NCI-H2196 (cell line): Measurements from ENCODE around the gene SELP.

Source experiments
- DNase-seq: peaks from one replicate; lab custom pipeline; 2025; ENCODE audit not compliant: unreplicated experiment; lab: John Stamatoyannopoulos, UW

The SELP gene

GRCh38 chr1:169623132-169623926 lies 6.6 kb downstream of the SELP start:
- DNase-seq = no peak

GRCh38 chr1:169620565-169620964 lies 9.4 kb downstream of the SELP start:
- DNase-seq = no peak

GRCh38 chr1:169618367-169618766 lies 11.6 kb downstream of the SELP start:
- no peak for DNase-seq

DNA sequence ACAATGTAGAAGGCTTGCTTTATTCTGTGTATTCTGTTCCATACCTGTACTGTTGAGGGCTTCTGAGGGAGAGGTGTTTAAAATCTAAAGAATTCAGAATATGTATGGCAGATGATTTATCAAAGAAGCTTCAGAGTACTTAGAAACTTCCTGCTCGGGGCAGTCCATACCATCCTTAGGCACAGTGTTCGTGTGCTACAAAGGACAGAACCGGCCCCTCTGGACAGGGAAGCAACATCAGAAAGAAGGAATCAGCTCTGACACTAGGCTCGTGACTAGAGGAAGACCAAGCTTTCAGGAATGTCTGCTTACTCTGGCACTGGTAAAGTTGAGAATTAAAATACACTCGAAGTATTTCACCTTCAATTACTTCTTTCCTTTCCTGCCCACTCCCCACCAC lies 14.1 kb downstream of the SELP start:
- no peak for DNase-seq

DNA sequence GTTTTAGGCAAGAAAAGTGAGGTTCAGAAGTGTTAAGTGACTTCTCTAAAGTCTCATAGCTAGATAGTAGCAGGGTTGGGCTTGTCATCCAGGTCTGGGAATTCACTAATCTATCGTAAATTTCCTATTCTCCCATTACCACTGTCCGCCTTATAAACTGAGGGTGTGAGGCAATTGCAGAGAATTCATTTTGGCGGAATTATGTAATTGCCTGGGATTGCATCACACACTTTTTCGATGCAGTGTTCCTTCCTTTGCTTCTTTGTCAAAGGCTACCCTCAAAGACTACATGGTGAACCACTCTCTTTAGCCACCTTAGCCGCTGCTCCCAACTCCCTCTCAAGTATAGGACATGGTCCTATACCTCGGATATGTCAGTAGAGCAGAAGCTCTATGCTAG lies 19.1 kb downstream of the SELP start:
- no peak for DNase-seq

GRCh38 chr1:169610108-169610507 lies 19.8 kb downstream of the SELP start:
- DNase-seq = no peak

- DNase-seq = no peak
Measured at GRCh38 chr1:169608226-169608625, 21.7 kb downstream of the SELP start.

GRCh38 chr1:169604781-169605560 lies 25.0 kb downstream of the SELP start:
- DNase-seq = no peak

DNA sequence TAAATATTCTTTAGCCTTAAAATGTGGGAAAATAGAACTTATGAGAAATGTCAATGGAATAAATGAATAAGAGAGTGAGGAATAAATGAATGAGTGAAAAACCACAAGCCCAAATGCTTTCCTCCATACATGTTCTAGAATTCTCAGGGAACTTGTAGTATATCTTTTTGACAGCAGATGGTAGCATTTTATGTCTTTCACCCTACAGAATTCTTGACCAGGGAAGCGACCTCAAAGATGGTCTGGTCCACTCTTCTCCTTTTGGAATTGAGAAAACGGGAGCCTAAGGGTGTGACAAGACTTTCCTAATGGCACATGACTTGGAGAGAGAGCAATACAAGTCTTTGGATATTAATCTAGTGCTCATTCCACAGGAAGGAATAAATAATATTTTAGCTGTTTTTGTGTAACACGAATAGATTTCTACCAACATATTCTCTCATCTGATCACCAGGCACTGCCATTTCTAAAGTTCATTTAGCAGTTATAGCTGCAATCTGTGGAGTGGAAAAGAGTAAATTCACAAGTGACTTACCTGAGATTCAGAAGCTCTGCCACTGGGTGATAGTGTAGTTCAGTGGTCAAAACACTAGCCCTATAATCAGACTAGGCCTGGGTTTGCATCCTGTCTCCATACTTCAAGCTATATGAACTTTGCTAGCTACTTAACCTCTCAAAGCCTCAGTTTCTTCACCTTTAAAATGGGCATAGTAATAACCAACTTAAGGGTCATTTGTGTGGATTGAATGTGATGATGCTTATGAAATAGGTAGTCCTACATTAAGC lies 28.6 kb downstream of the SELP start:
- DNase-seq = peak; percentile 3

- DNase-seq = no peak
Measured at GRCh38 chr1:169595764-169596711, 33.9 kb downstream of the SELP start.

GRCh38 chr1:169594391-169594790 lies 35.5 kb downstream of the SELP start:
- no peak for DNase-seq

DNA sequence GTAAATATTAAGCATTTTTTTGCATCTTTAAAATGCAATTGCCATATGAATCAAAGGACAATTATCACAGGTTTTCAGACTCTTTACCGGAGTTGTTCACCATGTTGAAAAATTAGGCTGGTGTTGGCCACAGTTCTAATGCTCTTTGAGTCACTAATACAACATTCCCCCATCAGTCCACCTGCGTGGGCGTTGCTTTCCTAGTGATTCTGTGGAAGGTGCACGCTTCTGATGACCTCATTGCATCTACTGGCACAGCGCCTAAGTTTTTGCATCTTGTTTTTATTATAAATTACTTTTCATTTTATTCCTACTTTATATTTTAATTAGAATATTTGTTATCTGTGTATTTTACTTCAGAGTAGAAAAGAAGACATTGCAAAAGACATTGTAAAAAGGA lies 39.0 kb downstream of the SELP start:
- DNase-seq = no peak

DNA sequence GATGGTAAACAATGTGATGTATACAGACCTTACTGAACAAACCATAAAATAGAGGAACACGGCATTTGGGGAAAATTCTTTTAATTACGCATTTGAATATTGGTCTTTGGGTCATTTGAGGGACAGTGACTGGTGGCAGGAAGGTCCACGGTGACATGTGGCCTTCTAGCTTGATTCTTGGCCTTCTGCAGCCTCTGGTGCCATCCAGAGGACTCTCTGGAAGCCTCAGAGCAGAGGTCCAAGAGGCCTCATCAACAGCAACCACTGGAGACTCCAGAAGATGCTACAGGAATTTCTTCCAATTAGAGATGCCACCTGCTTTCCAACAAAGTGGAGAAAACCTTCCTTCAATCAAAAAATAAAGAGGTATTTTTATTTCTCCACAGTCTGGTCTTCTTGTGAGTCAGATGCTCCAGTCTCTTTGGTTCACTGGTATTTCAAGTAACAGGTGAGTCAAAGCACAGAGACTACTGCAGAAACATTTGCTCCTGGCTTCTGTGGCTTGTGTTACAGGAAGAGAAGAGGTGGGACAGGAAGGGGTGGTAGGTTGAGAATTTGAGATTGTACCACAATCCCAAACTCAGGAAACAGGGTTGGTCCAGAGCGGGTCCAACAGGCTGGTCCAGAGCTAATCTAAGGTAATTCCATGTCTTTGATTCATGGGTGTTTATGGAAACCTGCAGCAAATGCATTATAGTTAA lies 41.0 kb downstream of the SELP start:
- DNase-seq = no peak

GRCh38 chr1:169588112-169588511 lies 41.8 kb downstream of the SELP start:
- DNase-seq = no peak

GRCh38 chr1:169586395-169587255 lies 43.3 kb downstream of the SELP start, which contains the start of gene F5:
TSS of gene F5 (minus strand) at chr1:169586481. CDS start at chr1:169586386, 95 bp downstream.
- DNase-seq = peak; percentile 37

DNA sequence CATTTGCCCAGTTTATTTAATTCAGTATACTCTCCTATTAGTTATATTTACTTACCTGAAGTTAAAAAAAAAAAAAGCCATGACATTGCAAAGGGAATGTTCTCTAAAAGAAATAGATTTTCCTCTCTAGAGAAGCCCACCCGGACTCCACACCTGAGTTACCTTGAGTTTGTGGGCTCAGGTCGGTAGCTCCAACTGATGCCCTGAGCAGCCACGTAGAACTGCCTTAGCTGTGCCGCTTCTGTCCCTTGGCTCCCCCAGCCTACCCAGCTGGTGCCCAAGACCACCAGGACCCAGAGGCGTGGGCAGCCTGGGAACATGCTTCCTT lies 43.9 kb downstream of the SELP start:
- DNase-seq = no peak

DNA sequence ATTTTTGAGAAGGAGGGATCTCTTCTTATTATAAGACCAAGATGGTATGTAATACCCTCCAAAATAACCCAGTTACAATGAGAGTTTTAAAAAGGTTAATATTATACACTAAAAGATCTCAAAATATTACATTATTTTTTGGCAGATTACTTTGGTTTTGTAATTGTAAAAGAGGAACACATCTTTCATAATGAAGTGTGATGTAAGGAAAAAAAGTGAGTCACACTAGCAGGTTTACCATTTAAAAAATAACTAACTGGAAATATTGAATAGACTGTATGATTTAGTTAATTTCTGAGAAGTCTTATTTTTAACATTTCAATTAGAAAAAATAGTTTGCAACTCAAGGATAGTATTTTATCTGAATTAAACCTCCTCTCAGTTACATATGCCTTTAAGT lies 44.7 kb downstream of the SELP start:
- DNase-seq = no peak

GRCh38 chr1:169584483-169585144 lies 45.3 kb downstream of the SELP start:
- no peak for DNase-seq
